H9 (cell line): Measurements from ENCODE around the gene CAMKK1. TPM values are rescaled to one million over a fixed set of nuclear protein-coding genes. Genes with fewer than 3 reads are reported as not detected.

Source experiments
- DNase-seq: peaks from one replicate; pipeline ENCODE4 v3.0.0-alpha.2; 2017
- H2AFZ ChIP-seq: one replicate; pipeline ENCODE4 v1.6.1; 2013; ENCODE audit warnings: mild to moderate bottlenecking, low read length, control low read depth, moderate library complexity
- H2AK5ac ChIP-seq: 2 replicates; pipeline ENCODE4 v1.6.1; 2013; ENCODE audit warnings: low read length, control low read depth, mixed read lengths; ENCODE audit not compliant: insufficient read length
- H2BK120ac ChIP-seq: one replicate; pipeline ENCODE4 v1.6.1; 2013; ENCODE audit warnings: low read depth, mild to moderate bottlenecking, low read length, control low read depth, inconsistent platforms; ENCODE audit not compliant: poor library complexity, severe bottlenecking
- H2BK12ac ChIP-seq: 2 replicates; pipeline ENCODE4 v1.6.1; 2013; ENCODE audit warnings: low read length, control low read depth, mixed read lengths, low read depth; ENCODE audit not compliant: insufficient read length
- H2BK15ac ChIP-seq: 2 replicates; pipeline ENCODE4 v1.6.1; 2013; ENCODE audit warnings: low read depth, low read length, control low read depth
- H2BK20ac ChIP-seq: one replicate; pipeline ENCODE4 v1.6.1; 2013; ENCODE audit warnings: low read depth, mild to moderate bottlenecking, low read length, control low read depth, inconsistent platforms; ENCODE audit not compliant: poor library complexity, severe bottlenecking
- H2BK5ac ChIP-seq: 2 replicates; pipeline ENCODE4 v1.6.1; 2013; ENCODE audit warnings: low read length, control low read depth, mixed read lengths; ENCODE audit not compliant: insufficient read length
- H3K14ac ChIP-seq: 2 replicates; pipeline ENCODE4 v1.6.1; 2013; ENCODE audit warnings: low read length, control low read depth; ENCODE audit not compliant: insufficient read depth
- H3K18ac ChIP-seq: 2 replicates; pipeline ENCODE4 v1.6.1; 2013; ENCODE audit warnings: low read depth, mild to moderate bottlenecking, mixed read lengths, low read length, control low read depth; ENCODE audit not compliant: insufficient read length
- H3K23ac ChIP-seq: 2 replicates; pipeline ENCODE4 v1.6.1; 2013; ENCODE audit warnings: low read length, control low read depth, mixed read lengths, low read depth; ENCODE audit not compliant: insufficient read length
- H3K23me2 ChIP-seq: 2 replicates; pipeline ENCODE4 v1.6.1; 2013; ENCODE audit warnings: low read depth, mild to moderate bottlenecking, mixed read lengths, low read length, control low read depth; ENCODE audit not compliant: insufficient read length, poor library complexity, severe bottlenecking
- H3K27ac ChIP-seq: 2 replicates; pipeline ENCODE4 v1.5.1; 2013; ENCODE audit warnings: low read length, control low read depth, mixed read lengths, low read depth; ENCODE audit not compliant: insufficient read length
- H3K27me3 ChIP-seq: 2 replicates; pipeline ENCODE4 v1.6.1; 2013; ENCODE audit warnings: low read length, control low read depth, inconsistent platforms; ENCODE audit not compliant: insufficient read depth
- H3K4ac ChIP-seq: 2 replicates; pipeline ENCODE4 v1.6.1; 2013; ENCODE audit warnings: low read depth, mild to moderate bottlenecking, control low read depth, inconsistent platforms, low read length, moderate library complexity
- H3K4me1 ChIP-seq: 2 replicates; pipeline ENCODE4 v1.6.1; 2013; ENCODE audit warnings: low read length, control low read depth, inconsistent platforms; ENCODE audit not compliant: insufficient read depth
- H3K4me2 ChIP-seq: 2 replicates; pipeline ENCODE4 v1.6.1; 2013; ENCODE audit warnings: low read length, control low read depth, mixed read lengths; ENCODE audit not compliant: insufficient read length, insufficient read depth
- H3K56ac ChIP-seq: 2 replicates; pipeline ENCODE4 v1.6.1; 2013; ENCODE audit warnings: low read depth, mild to moderate bottlenecking, mixed read lengths, low read length, control low read depth; ENCODE audit not compliant: insufficient read length
- H3K79me1 ChIP-seq: 2 replicates; pipeline ENCODE4 v1.6.1; 2013; ENCODE audit warnings: low read depth, mild to moderate bottlenecking, moderate library complexity, low read length, control low read depth, inconsistent platforms; ENCODE audit not compliant: insufficient read depth, poor library complexity, severe bottlenecking
- H3K79me2 ChIP-seq: 2 replicates; pipeline ENCODE4 v1.6.1; 2013; ENCODE audit warnings: low read length, control low read depth, inconsistent platforms; ENCODE audit not compliant: insufficient read depth
- H3K9ac ChIP-seq: 2 replicates; pipeline ENCODE4 v1.6.1; 2013; ENCODE audit warnings: low read length, control low read depth, mixed read lengths; ENCODE audit not compliant: insufficient read length; ENCODE audit errors: extremely low read depth
- H3K9me3 ChIP-seq: one replicate; pipeline ENCODE4 v1.6.1; 2013; ENCODE audit warnings: low read depth, low read length, inconsistent platforms; ENCODE audit not compliant: control insufficient read depth
- H3T11ph ChIP-seq: one replicate; pipeline ENCODE4 v1.6.1; 2013; ENCODE audit warnings: mild to moderate bottlenecking, low read length, control low read depth, inconsistent platforms
- H4K20me1 ChIP-seq: one replicate; pipeline ENCODE4 v1.6.1; 2013; ENCODE audit not compliant: control insufficient read depth, insufficient read length, insufficient read depth
- H4K5ac ChIP-seq: 2 replicates; pipeline ENCODE4 v1.6.1; 2013; ENCODE audit warnings: low read depth, mild to moderate bottlenecking, mixed read lengths, low read length, control low read depth; ENCODE audit not compliant: insufficient read length
- H4K8ac ChIP-seq: replicated peaks from 2 replicates; pipeline ENCODE4 v1.6.1; 2013; ENCODE audit warnings: low read length, control low read depth, mixed read lengths, low read depth; ENCODE audit not compliant: insufficient read length
- H4K91ac ChIP-seq: 2 replicates; pipeline ENCODE4 v1.6.1; 2013; ENCODE audit warnings: low read depth, mild to moderate bottlenecking, moderate library complexity, mixed read lengths, low read length, control low read depth; ENCODE audit not compliant: insufficient read length
- H3K27ac Mint-ChIP-seq, 3 experiments: 2 replicates in 2 of 3; 3 replicates in 1 of 3; pipeline ENCODE4 v1.8.0; 2020 to 2021; ENCODE audit warnings: mixed read lengths in 3 of 3, mild to moderate bottlenecking in 1 of 3, moderate library complexity in 1 of 3
- H3K27me3 Mint-ChIP-seq: 2 replicates; pipeline ENCODE4 v1.8.0; 2021; ENCODE audit warnings: low read depth, mild to moderate bottlenecking, moderate library complexity, mixed read lengths
- H3K36me3 Mint-ChIP-seq, 3 experiments: 2 replicates in 2 of 3; 3 replicates in 1 of 3; pipeline ENCODE4 v1.8.0; 2020 to 2021; ENCODE audit warnings: low read depth in 3 of 3, mixed read lengths in 3 of 3; ENCODE audit not compliant: insufficient read depth in 1 of 3
- H3K4me1 Mint-ChIP-seq, 2 experiments: 2 replicates each; pipeline ENCODE4 v1.8.0; 2020; ENCODE audit warnings: mixed read lengths in 2 of 2
- H3K4me3 Mint-ChIP-seq, 2 experiments: 2 replicates in 1 of 2; 3 replicates in 1 of 2; pipeline ENCODE4 v1.8.0; 2020 to 2021; ENCODE audit warnings: mild to moderate bottlenecking in 2 of 2, mixed read lengths in 2 of 2, moderate library complexity in 1 of 2
- H3K9me3 Mint-ChIP-seq, 2 experiments: 2 replicates in 1 of 2; 3 replicates in 1 of 2; pipeline ENCODE4 v1.8.0; 2020; ENCODE audit warnings: mild to moderate bottlenecking in 2 of 2, mixed read lengths in 2 of 2, moderate library complexity in 1 of 2
- CTCF ChIP-seq: fragments of 200-600 bp; sonication (generic); conservative IDR thresholded peaks from 3 replicates; pipeline ENCODE4 v1.8.0; 2021; ENCODE audit warnings: antibody characterized with exemption, mild to moderate bottlenecking
- WGBS: extraction: QIAGEN DNeasy Blood & Tissue Kit; methylation state at CpG from one replicate; pipeline ENCODE4 v1.1.7; 2013; ENCODE audit warnings: missing lambda C conversion rate, low lambda C conversion rate, mixed read lengths; ENCODE audit not compliant: insufficient read length; ENCODE audit errors: extremely low coverage; 5-methylcytosine and 5-hydroxymethylcytosine counted together
- total RNA-seq: library from RNA; stranded (reverse); gene quantifications from 2 replicates; pipeline ENCODE4 v1.2.1, GENCODE V29; 2021

CAMKK1 gene
- total RNA-seq, 1 experiment from 2014 or later, result 6.7 TPM

DNA sequence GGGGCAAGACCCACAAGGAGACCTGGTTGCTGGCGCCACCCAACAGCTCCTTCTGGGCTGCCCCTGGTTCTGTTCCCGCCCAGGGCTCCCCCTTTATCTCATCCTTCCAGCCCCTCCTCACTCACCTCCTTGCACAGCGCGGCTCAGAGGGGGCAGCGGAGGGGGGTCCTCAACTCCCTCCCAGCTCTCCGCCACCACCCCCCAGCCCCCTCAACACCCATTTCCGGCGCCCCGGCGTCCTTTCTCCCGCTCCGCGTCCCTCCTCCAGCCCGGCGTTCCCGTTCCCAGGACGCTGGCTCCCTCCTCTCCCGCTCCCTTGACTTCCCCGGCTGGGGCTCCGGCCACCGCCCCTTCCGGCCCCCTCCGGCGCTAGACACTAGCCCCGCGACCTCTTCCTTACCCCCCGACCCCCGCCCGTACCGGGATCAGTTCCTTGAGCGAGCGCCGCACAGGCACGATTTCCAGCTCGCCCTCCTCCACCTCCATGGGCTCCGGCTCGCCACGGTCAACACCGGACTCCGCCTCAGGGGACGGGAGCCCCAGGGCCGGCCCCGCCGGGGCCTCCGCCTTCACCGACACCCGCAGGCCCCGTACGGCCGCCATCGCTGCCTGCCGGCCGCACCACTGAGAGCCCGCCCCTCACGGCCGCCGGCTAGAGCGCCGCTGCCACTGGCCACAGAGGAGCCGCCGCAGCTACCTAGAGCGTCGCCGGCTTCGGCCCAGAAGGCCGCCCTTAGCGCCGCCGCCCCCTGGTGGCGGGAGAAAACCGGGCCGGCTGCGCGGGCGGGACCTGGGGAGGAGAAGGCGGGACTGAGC is 47.0 kb downstream of the CAMKK1 start, which contains the start of gene NCBP3:
TSS of gene NCBP3 (minus strand) at position 626 of the 816 bp plus-strand sequence. CDS start at position 603, 23 bp downstream.
- H3K4ac ChIP-seq, result no peak within 1 kb of the TSS
- no peak within 1 kb of the TSS for H4K91ac ChIP-seq
- Mint-ChIP-seq H3K4me1 (peaks cover 12 to 18% of the 10 kb centered on the region in 2 experiments), H3K36me3 (peaks cover 11 to 30% (median 30%) of the 10 kb centered on the region in 3 experiments; a peak in 6 of 7 replicates), H3K9me3 (no peaks in the 10 kb centered on the region), H3K27me3 (peaks cover 13% of the 10 kb centered on the region), H3K27ac (peak within 1 kb of the TSS in 2 of 3 experiments; percentile 96 to 97; a peak in 5 of 7 replicates), H3K4me3 (peak within 1 kb of the TSS; percentile 94 to 98)
- H3K18ac ChIP-seq, result peak within 1 kb of the TSS; percentile 94
- H2BK120ac ChIP-seq, result no peak within 1 kb of the TSS
- no peaks in the 10 kb centered on the region for H4K20me1 ChIP-seq
- peak within 1 kb of the TSS; percentile 85 for H2AFZ ChIP-seq
- no peaks in the 10 kb centered on the region for H3K9me3 ChIP-seq
- no peak within 1 kb of the TSS for H2BK20ac ChIP-seq
- no peaks in the 10 kb centered on the region for H3K23me2 ChIP-seq
- peaks cover 8% of the 10 kb centered on the region; the same call in 1 of the 2 replicates for H3K79me2 ChIP-seq
- H2BK12ac ChIP-seq, result no peak within 1 kb of the TSS
- H4K8ac ChIP-seq, result no peak within 1 kb of the TSS
- peak within 1 kb of the TSS; percentile 98; the same call in 1 of the 2 replicates for H3K14ac ChIP-seq
- no peak within 1 kb of the TSS for H3K56ac ChIP-seq
- H2BK15ac ChIP-seq, result no peak within 1 kb of the TSS
- TF ChIP-seq CTCF, result peak; percentile 92
- H3K23ac ChIP-seq, result no peak within 1 kb of the TSS
- no peak within 1 kb of the TSS for H3T11ph ChIP-seq
- H3K79me1 ChIP-seq, result peaks cover 7% of the 10 kb centered on the region
- H3K9ac ChIP-seq, result peak within 1 kb of the TSS; percentile 89
- no peak within 1 kb of the TSS for H4K5ac ChIP-seq
- H2AK5ac ChIP-seq, result no peak within 1 kb of the TSS
- WGBS, result no CpG with 5 or more reads among the region's 76 CpGs
- H3K27me3 ChIP-seq, result no peaks in the 10 kb centered on the region
- no peak within 1 kb of the TSS for H3K27ac ChIP-seq
- H3K4me1 ChIP-seq, result no peaks in the 10 kb centered on the region
- DNase-seq, result peak; percentile 94
- H3K4me2 ChIP-seq, result peak within 1 kb of the TSS; percentile 60
- no peak within 1 kb of the TSS for H2BK5ac ChIP-seq
